Progenitor cell of endocrine pancreas (in vitro differentiated cells): ENCODE data around the gene GSTM4. TPM values are rescaled to one million over a fixed set of nuclear protein-coding genes. Genes with fewer than 3 reads are reported as not detected.
A peak's percentile ranks its signal among the peaks of the same experiment; 100 is the strongest.

Experiments
- DNase-seq: peaks from one replicate; pipeline ENCODE4 v3.0.0; 2021; ENCODE audit warnings: low spot score; ENCODE audit not compliant: unreplicated experiment
- H3K27ac Mint-ChIP-seq: 2 replicates; pipeline ENCODE4 v1.8.0; 2021; ENCODE audit warnings: mild to moderate bottlenecking, moderate library complexity, mixed read lengths
- H3K27me3 Mint-ChIP-seq: 2 replicates; pipeline ENCODE4 v1.8.0; 2021; ENCODE audit warnings: mixed read lengths
- H3K36me3 Mint-ChIP-seq: 2 replicates; pipeline ENCODE4 v1.8.0; 2022; ENCODE audit warnings: mixed read lengths; ENCODE audit not compliant: insufficient read depth
- H3K4me1 Mint-ChIP-seq: 2 replicates; pipeline ENCODE4 v1.8.0; 2021; ENCODE audit warnings: low read depth, mixed read lengths
- H3K4me3 Mint-ChIP-seq: 2 replicates; pipeline ENCODE4 v1.8.0; 2021; ENCODE audit warnings: low read depth, mild to moderate bottlenecking, moderate library complexity, mixed read lengths
- H3K9me3 Mint-ChIP-seq: 2 replicates; pipeline ENCODE4 v1.8.0; 2021; ENCODE audit warnings: low read depth, mixed read lengths
- total RNA-seq: library from RNA; stranded (reverse); gene quantifications from 2 replicates; pipeline ENCODE4 v1.2.1, GENCODE V29; 2021
- TF ChIP-seq, protein P1 (sequence below): fragments of 200-600 bp; sonication (generic); IDR thresholded peaks from one replicate; pipeline ENCODE4 v1.5.0; 2021; ENCODE audit warnings: antibody characterized with exemption, mild to moderate bottlenecking; ENCODE audit not compliant: unreplicated experiment

The GSTM4 gene
- total RNA-seq, 1 donor from 2014 or later = 21.0 TPM

DNA sequence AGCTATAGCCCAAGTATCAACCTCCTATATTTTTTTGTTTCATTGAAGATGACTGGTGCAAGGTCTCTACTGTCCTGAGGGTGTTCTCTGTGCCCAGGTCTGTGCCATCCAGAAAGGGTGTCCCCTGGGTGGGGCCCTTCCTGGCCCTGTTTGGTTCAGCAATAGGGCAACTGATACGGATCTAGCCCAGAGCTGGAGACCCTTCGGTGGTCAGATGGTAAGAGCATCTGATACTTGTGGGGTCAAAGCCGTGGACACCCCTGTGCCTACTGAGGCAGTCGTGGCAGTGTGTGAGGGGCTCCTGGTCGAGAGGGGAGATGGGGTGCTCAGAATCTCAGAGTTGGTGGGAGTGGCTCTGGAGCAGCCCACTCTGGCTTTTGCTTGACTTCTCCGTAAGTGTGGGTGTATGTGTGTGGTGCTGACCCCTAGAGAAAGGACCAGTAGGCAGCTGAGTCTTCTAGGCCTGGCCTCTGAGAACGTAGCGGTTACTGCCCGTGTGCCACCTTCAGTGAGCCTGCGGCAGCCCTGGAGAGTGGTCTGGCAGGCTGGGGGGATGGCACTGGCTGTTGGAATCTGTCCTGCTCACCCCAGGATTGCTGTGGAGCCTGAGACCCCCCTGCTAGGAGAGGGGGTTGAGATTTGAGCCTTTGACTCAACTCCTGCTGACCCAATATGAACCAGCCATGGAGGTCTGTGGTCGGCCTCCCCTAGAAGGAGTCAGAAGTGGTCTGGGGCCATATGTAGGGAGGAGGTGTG is 33.6 kb upstream of the GSTM4 start:
- no peak overlapping the region for H3K27ac Mint-ChIP-seq
- peaks cover 28% of the 10 kb centered on the region for H3K4me1 Mint-ChIP-seq
- H3K36me3 Mint-ChIP-seq = no peaks in the 10 kb centered on the region

DNA sequence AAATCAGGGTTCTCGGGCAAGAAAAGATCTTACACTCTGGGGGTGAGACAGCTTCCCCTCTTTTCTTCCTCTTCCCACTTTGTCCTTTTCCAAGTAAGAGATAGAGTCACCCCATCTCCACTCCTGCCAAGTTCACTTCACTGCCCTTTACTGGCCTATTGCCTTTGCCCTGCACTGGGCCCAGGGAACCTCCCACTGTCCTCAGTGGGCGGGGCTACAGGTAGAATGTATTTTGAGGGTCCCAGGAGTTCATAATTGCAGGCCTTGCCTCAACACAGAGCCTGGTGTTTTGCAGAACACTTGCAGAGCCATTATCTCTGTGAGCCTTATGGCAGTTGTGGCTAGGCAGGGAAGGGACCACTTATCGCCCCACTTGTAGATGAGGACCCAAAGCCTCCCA is 33.0 kb upstream of the GSTM4 start:
- H3K4me3 Mint-ChIP-seq = no peak overlapping the region
- H3K36me3 Mint-ChIP-seq = peaks cover 2% of the 10 kb centered on the region
- TF ChIP-seq, protein P1, sequence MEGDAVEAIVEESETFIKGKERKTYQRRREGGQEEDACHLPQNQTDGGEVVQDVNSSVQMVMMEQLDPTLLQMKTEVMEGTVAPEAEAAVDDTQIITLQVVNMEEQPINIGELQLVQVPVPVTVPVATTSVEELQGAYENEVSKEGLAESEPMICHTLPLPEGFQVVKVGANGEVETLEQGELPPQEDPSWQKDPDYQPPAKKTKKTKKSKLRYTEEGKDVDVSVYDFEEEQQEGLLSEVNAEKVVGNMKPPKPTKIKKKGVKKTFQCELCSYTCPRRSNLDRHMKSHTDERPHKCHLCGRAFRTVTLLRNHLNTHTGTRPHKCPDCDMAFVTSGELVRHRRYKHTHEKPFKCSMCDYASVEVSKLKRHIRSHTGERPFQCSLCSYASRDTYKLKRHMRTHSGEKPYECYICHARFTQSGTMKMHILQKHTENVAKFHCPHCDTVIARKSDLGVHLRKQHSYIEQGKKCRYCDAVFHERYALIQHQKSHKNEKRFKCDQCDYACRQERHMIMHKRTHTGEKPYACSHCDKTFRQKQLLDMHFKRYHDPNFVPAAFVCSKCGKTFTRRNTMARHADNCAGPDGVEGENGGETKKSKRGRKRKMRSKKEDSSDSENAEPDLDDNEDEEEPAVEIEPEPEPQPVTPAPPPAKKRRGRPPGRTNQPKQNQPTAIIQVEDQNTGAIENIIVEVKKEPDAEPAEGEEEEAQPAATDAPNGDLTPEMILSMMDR = no peak
- H3K4me1 Mint-ChIP-seq = peaks cover 26% of the 10 kb centered on the region
- no peak overlapping the region for H3K27ac Mint-ChIP-seq
- no peaks in the 10 kb centered on the region for H3K27me3 Mint-ChIP-seq
- no peak for DNase-seq
- no peaks in the 10 kb centered on the region for H3K9me3 Mint-ChIP-seq

More for the DNA sequence above, 33.6 kb upstream of the GSTM4 start:
- H3K9me3 Mint-ChIP-seq = no peaks in the 10 kb centered on the region
- peak overlapping the region; percentile 95 for H3K4me3 Mint-ChIP-seq
- H3K27me3 Mint-ChIP-seq = no peaks in the 10 kb centered on the region
- DNase-seq = no peak
- TF ChIP-seq, protein P1 = no peak

DNA sequence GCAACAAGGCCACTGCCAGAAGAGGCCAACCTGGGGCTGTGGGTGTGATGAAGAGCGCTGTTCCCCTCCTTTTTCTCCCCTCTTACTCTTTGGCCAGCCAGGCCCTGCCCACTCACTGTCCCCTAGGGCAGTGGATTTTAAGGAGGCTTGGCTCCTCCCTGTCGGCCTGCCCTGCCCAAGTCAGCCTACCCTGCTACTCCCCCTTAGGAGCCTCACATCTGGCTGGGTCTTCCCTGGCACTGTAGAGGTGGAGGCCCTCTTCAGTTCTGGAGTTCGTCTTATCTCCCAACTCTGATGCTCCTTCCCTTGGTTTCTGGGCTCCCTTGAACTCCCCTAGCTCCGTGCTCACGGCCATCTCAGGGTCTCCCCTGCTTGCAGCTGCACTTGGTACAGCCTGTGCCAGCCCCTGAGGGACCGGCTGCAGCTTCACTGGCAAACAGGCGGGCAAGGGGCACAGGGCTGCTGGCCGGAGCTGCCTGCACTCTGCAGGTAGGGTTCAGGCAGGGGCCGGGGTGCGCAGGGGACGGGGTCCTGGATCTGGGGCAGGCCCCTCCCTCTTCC is 32.2 kb upstream of the GSTM4 start:
- no peak overlapping the region for H3K27ac Mint-ChIP-seq
- TF ChIP-seq, protein P1 = no peak
- no peaks in the 10 kb centered on the region for H3K9me3 Mint-ChIP-seq
- H3K4me1 Mint-ChIP-seq = peaks cover 21% of the 10 kb centered on the region
- no peak overlapping the region for H3K4me3 Mint-ChIP-seq
- no peaks in the 10 kb centered on the region for H3K27me3 Mint-ChIP-seq
- no peak for DNase-seq
- H3K36me3 Mint-ChIP-seq = peaks cover 3% of the 10 kb centered on the region

DNA sequence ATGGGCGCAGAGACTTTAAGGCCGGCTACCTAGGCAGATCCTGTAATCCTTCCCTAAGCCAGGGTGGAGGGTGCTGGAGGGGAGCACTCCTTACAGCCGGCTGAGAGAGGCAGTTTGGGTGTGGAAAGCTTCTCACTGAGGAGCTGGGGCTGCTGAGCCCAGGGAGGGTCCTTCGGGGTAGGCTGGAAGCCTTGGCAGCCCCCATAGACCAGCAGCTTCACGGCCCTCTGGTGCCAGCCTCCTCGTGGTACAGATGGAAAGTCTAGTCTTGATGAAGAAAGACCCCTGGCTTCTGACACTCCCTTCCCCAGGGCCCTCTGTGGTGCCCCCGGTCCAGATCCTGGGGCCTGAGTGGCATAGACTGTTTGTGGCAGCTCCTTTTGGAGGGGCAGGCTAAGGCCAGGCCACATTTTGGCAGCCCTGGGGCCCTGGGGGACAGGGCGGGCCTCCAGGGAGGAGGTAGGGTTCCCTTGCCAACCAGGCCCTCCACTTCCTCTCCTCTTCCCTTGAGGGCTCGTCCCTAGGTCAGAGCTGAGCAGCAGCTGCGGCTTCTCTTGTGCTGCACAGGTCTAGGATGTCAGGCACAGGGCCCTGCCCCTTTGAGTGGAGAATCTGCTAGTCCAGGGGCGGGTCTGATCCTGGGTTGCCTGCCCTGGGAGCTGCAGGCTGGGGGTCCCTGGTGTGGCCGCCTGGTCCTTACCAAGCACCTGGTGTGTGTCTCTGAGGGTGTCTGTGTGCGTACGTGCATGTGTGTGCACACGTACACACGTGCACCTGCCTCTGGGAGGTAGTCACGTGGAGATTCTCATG is 31.5 kb upstream of the GSTM4 start:
- no peak overlapping the region for H3K27ac Mint-ChIP-seq
- DNase-seq = no peak
- H3K4me1 Mint-ChIP-seq = peaks cover 15% of the 10 kb centered on the region
- TF ChIP-seq, protein P1 = no peak
- H3K9me3 Mint-ChIP-seq = no peaks in the 10 kb centered on the region
- no peak overlapping the region for H3K4me3 Mint-ChIP-seq
- H3K36me3 Mint-ChIP-seq = peaks cover 4% of the 10 kb centered on the region
- no peaks in the 10 kb centered on the region for H3K27me3 Mint-ChIP-seq

DNA sequence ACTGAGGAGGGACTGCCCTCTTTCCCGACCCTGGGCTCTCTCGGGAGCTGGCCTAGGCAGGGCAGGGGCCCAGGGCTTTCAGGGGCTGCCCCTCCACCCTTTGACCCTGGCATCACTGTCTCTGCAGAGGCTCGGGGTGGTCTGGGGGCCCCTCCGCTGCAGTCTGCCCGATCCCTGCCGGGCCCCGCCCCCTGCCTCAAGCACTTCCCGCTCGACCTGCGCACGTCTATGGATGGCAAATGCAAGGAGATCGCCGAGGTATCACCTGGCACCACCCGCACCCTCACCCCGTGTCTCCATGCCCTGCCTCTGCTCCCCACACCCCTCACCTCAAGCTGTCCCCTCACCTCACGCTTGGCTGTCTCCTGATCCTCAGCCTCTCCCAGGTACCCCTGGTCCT is 30.7 kb upstream of the GSTM4 start:
- Mint-ChIP-seq H3K4me3 (no peak overlapping the region), H3K27ac (no peak overlapping the region), H3K4me1 (peaks cover 10% of the 10 kb centered on the region), H3K27me3 (no peaks in the 10 kb centered on the region), H3K36me3 (peaks cover 4% of the 10 kb centered on the region), H3K9me3 (no peaks in the 10 kb centered on the region)
- no peak for DNase-seq
- TF ChIP-seq, protein P1 = no peak
